Gastrocnemius medialis (tissue), 4 donors: ENCODE data around the gene KCNE1.
"Not testable (repeated sequence)": the region's sequence is repeated elsewhere in the genome, so short reads cannot be mapped to it uniquely, and the experiment has no call there.

Experiments used
- CTCF ChIP-seq, 5 experiments: fragments of 450-650 bp in 3 of 5; fragments of 200-600 bp in 2 of 5; sonication (generic) in 2 of 5; IDR thresholded peaks in 4 of 5; conservative IDR thresholded peaks in 1 of 5; 1 replicate in 4 of 5; 2 replicates in 1 of 5; pipeline ENCODE4 v1.5.1; 2016 to 2019; ENCODE audit warnings: antibody characterized with exemption in 5 of 5, mild to moderate bottlenecking in 3 of 5, moderate library complexity in 3 of 5
- POLR2A ChIP-seq, 2 donors: fragments of 450-650 bp; IDR thresholded peaks; one replicate each; pipeline ENCODE4 v1.6.1; 2017; ENCODE audit warnings: antibody characterized with exemption in 2 of 2, mild to moderate bottlenecking in 2 of 2, moderate library complexity in 2 of 2

GRCh38 chr21:34554670-34555069, 42.7 kb upstream of the KCNE1 start:
- not testable (repeated sequence) for TF ChIP-seq POLR2A (IDR thresholded peaks at IDR 0.05); CTCF (IDR thresholded peaks at IDR 0.05 in 4 of 5, conservative IDR thresholded peaks at IDR 0.05 in 1 of 5)
